Sigmoid colon (tissue), 4 donors: ENCODE measurements around the gene ABCA2.

Experiments used
- EP300 ChIP-seq, 4 donors: sonication (generic); formaldehyde crosslinking; IDR thresholded peaks; one replicate each; pipeline ENCODE4 v1.6.1; 2017; ENCODE audit warnings: antibody characterized with exemption in 4 of 4
- POLR2A ChIP-seq, 2 donors: fragments of 450-650 bp; IDR thresholded peaks; one replicate each; pipeline ENCODE4 v1.6.1; 2016; ENCODE audit warnings: antibody characterized with exemption in 2 of 2, mild to moderate bottlenecking in 2 of 2, moderate library complexity in 2 of 2
- POLR2AphosphoS5 ChIP-seq, 4 donors: sonication (generic); formaldehyde crosslinking; IDR thresholded peaks; one replicate each; pipeline ENCODE4 v1.6.1; 2017; ENCODE audit warnings: antibody characterized with exemption in 4 of 4
- TF ChIP-seq, protein P1 (sequence below), 4 experiments: fragments of 450-650 bp in 3 of 4; fragments of 200-600 bp in 1 of 4; IDR thresholded peaks; one replicate each; pipeline ENCODE4 v1.5.1; 2016 to 2019; ENCODE audit warnings: antibody characterized with exemption in 4 of 4, mild to moderate bottlenecking in 3 of 4, moderate library complexity in 2 of 4

DNA sequence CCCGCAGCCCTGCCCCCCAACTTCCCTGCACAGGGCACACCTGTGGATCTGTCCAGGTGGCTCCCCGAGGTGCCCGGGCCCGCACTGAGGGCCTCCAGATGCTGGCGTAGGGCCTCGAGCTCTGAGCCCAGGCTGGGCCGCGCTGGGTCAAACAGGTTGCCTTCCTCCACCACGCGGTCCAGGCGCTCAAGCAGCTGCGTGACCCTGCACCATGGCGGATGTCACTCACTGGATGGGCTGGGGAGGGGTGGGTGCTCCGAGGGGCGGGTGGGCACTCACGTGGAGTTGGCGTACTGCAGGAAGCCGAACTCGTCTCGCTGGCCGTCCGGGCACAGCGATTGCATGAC is 5.4 kb downstream of the ABCA2 start:
- TF ChIP-seq, protein P1, sequence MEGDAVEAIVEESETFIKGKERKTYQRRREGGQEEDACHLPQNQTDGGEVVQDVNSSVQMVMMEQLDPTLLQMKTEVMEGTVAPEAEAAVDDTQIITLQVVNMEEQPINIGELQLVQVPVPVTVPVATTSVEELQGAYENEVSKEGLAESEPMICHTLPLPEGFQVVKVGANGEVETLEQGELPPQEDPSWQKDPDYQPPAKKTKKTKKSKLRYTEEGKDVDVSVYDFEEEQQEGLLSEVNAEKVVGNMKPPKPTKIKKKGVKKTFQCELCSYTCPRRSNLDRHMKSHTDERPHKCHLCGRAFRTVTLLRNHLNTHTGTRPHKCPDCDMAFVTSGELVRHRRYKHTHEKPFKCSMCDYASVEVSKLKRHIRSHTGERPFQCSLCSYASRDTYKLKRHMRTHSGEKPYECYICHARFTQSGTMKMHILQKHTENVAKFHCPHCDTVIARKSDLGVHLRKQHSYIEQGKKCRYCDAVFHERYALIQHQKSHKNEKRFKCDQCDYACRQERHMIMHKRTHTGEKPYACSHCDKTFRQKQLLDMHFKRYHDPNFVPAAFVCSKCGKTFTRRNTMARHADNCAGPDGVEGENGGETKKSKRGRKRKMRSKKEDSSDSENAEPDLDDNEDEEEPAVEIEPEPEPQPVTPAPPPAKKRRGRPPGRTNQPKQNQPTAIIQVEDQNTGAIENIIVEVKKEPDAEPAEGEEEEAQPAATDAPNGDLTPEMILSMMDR (IDR thresholded peaks at IDR 0.05), result no peak
- TF ChIP-seq EP300 (IDR thresholded peaks at IDR 0.05) (no peak), POLR2A (IDR thresholded peaks at IDR 0.05) (no peak), POLR2AphosphoS5 (IDR thresholded peaks at IDR 0.05) (no peak)
